ENCODE results near the gene ADK.

- TF ChIP-seq EZH2 (IDR thresholded peaks at IDR 0.05; ENCODE audit: insufficient read depth, low read length) (no peak), CTCF (IDR thresholded peaks at IDR 0.05; ENCODE audit: insufficient read depth, low read depth, low read length) (no peak)
These were observed 380.0 kb downstream of the ADK start for GRCh38 chr10:74530981-74531380.
